Stimulated activated CD8-positive, alpha-beta memory T cell treated with anti-CD3 and anti-CD28 coated beads, Interleukin-12 subunit alpha, Interleukin-12 subunit beta, amount 100 ng/mL, for 4 hours (primary cell): ENCODE data around the gene C19orf73.
"Not testable (repeated sequence)": the region's sequence is repeated elsewhere in the genome, so short reads cannot be mapped to it uniquely, and the experiment has no call there.

Experiments used
- DNase-seq: peaks from one replicate; pipeline ENCODE4 v3.0.0-alpha.2; 2020; ENCODE audit warnings: low read depth

C19orf73 gene

GRCh38 chr19:49101160-49101559 is 17.8 kb downstream of the C19orf73 start:
- DNase-seq: no peak

GRCh38 chr19:49098795-49099194 is 20.1 kb downstream of the C19orf73 start:
- DNase-seq: no peak

GRCh38 chr19:49097453-49098288 is 21.3 kb downstream of the C19orf73 start:
- DNase-seq: peak; percentile 43

DNA sequence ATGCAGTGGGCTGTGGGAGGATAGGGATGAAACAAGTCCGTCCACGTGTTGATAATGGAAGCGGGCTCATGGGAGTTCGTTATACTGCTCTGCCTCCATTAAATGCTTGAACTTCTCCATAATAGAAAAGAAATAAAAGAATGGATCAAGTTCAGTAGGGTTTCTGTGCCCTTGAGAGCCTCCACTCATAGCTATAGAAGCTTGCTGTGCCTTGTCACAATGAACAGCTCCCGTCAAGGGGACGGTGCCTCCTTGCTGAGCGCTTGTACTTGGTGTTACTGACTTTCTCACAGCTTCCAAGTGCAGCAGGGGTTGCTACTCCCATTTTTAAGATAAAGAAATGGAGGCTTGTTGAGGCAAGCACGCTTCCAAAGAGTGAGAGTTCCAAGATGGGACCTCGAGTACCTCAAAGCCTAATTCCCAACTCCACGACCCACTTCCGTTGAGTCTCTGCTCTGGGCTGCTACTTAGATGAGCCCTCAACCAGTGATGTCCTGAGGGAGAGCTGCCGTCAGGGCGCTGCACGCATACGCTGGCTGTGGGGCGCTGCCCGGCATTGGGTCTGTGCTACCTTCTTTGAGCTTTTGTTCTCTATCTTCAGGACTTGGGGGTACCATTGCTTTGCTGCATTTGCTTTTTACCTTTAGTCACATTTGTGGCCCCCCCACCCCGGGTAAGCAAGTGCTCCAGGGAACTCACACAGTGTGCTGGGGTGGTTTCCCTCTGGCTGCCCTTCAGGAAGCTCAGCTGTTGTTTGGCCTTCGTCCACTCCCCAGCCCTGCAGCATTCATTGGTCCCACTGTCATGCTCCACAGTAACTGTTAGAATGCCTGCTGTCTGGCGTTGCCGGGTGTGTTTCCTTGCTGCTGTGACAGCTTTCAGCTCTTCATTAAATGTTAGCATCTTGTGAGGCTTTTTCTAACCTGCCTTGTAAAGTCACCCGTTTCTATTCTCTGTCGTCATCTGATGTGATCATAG is 24.1 kb downstream of the C19orf73 start:
- DNase-seq: no peak

DNA sequence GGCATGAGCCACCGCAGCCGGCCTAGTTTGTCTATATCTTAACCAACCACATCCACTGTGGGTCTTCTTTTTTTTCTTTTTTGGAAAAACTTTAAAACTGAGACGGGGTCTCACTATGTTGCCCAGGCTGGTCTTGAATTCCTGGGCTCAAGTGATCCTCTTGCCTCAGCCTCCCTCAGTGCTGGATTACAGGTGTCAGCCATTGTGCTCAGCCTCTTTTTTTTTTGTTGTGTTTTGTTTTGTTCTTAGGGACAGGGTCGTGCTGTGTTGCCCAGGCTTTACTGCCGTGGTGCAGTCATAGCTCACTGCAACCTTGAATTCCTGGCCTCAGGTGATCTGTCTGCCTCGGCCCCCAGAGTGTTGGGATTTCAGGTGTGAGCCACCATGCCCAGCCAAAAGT is 26.3 kb downstream of the C19orf73 start:
- DNase-seq: no peak

DNA sequence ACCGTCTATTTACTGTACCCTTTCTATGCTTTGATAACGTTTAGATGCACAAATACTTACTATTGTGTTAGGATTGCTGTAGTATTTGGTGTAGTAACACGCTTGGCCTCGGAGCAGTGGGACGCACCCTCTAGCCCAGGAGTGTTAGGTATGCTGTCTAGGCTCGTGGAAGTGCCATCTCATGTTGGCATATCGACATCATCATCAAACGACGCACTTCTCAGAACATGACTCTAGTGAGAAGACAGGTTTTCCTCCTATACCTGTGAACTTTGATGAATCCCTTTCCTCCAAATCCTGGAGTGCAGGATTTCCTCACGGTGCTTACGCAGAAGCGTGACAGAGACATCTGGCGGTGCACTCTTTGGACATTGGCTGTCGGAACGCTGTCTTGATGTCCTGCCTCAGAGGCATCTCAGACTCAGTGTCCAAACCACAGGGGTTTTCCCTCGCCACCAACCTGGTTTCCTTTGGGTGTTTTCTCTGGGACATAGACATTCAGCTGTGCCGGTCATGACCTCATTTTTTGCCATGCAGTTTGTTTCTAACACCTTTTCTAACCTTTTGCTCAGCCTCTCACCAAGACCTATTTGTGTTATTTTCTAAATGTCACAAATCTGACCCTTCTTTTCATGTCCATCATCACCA is 27.4 kb downstream of the C19orf73 start:
- no peak for DNase-seq

- no peak for DNase-seq
These were observed 32.6 kb downstream of the C19orf73 start for GRCh38 chr19:49086296-49086695.

GRCh38 chr19:49085868-49086232 is 33.1 kb downstream of the C19orf73 start:
- no peak for DNase-seq

DNA sequence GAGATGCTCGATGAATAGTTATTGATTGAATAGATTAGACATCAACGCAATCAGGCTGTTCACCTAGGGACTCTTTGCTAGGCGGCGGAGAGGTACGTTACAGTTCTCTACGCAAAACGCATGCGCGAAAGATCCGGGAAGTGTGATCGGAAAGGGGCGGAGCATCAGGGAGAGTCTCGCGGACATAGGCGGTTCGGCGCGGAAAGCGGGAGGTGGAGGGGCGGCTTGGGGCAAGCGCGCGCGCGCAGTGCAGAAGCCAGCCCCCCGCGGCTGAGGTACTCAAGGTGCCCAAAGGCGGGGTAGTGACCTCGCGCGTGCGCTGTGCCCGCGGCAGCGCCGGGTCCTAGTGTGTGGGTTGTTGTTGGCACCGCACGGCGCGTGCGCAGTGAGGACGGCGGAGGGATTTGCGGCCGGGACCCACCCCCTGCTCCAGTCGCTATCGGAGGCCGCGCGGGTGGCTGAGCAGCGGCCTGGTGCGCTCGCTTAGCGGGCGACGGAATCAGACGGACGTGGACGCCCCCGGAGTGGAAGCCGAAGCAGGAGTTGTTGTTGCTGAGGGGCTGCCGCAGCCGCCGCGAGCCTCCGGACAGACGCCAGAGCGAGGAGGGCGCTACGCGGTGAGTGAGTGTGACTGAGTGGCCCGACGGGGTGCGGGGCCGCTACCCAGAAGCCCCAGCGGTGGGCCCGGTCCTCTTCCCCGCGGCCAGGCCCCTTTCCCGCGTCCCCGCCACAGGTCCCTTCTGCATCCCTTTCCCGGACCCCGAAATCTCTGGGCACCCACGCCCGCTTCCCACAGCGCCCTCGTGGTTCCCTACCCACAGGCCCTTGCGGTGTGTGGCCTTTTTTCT is 33.7 kb downstream of the C19orf73 start, which contains the start of gene SNRNP70:
Gene SNRNP70 (plus strand): TSS at position 432 of the 848 bp plus-strand sequence. CDS start 964 bp downstream, outside the sequence.
- DNase-seq: peak; percentile 99

DNA sequence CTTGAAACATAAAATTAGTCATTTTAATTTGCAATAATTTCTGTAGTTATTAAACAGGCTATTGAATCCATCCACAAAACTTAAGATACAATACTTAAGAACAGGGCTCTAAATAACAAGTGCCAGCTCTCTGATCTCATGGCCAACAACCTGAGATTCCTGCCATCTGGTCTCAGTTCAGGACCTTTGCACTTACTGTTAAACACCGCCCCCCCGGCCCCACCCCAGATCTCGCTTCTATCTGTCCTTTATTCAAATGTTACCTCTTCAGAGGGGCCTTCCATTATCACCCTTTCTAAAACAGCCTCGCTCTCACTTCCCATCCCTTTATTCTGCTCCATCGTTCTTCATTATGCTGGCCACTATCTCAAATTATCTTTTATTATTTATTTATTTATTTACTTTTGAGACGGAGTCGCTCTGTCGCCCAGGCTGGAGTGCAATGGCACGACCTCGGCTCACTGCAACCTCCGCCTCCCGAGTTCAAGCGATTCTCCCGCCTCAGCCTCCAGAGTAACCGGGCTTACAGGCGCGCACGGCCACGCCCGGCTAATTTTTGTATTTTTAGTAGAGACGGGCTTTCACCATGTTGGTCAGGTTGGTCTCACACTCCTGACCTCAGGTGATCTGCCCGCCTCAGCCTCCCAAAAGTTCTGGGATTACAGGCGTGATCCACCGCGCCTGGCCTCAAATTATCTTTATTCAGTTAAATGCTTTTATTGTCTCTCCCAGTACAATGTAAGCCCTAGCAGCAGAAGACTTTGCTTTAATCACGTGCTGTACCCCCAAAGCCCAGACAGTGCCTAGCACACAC is 34.5 kb downstream of the C19orf73 start:
- no peak for DNase-seq

GRCh38 chr19:49081273-49081672 is 37.7 kb downstream of the C19orf73 start:
- no peak for DNase-seq

- DNase-seq: no peak
These were observed 38.6 kb downstream of the C19orf73 start for GRCh38 chr19:49080392-49080791.

DNA sequence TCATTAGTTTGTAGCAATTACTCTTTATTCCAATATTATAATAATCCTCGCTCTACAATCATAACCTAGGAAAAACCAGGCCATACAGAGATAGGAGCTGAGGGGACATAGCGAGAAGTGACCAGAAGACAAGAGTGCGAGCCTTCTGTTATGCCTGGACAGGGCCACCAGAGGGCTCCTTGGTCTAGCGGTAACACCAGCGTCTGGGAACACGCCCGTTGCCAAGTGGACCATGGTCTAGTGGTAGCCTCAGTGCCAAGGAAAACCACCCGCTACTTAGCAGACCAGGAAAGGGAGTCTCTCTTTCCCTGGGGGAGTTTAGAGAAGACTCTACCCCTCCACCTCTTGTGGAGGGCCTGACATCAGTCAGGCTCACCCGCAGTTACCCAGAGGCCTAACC is 44.1 kb downstream of the C19orf73 start:
- DNase-seq: not testable (repeated sequence)

DNA sequence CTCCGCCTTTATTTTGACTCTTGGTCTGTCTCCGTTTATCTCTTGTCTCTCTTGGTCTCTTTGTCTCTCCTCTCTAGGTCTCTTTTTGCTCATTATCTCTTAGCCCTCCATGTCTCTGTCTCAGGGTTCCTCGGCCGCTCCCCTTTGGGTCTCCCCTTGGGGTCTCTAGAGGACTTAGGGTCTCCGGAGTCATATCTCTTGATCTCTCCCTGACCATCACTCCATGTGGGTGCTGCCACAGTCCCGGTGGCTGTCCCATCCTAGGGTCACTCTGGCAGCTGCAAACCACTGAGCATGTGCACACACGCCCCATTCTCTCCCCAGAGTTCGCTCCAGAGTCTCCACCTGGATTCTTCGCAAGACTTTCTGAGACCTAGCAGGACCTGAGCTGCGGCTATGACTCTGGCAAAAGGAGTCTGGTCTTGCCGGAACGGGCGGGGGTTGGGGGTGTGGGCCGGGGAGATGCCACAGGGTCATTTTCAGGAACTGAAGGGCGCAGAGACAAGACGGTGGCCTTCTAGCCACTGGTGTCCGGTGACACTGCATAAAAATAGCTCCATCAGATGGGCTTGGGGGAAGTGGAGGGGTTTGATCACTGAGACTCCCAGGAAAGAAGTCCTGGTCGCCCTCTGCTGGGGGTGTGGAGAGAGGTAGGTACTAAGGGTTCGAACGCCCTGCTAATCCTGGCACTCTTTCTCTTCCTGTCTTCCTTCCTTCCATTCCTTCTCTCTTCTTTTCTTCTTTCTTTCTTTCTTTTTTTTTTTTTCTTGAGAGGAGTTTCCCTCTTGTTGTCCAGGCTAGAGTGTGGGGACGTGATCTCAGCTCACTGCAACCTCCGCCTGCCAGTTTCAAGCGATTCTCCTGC is 45.2 kb downstream of the C19orf73 start:
- DNase-seq: no peak

DNA sequence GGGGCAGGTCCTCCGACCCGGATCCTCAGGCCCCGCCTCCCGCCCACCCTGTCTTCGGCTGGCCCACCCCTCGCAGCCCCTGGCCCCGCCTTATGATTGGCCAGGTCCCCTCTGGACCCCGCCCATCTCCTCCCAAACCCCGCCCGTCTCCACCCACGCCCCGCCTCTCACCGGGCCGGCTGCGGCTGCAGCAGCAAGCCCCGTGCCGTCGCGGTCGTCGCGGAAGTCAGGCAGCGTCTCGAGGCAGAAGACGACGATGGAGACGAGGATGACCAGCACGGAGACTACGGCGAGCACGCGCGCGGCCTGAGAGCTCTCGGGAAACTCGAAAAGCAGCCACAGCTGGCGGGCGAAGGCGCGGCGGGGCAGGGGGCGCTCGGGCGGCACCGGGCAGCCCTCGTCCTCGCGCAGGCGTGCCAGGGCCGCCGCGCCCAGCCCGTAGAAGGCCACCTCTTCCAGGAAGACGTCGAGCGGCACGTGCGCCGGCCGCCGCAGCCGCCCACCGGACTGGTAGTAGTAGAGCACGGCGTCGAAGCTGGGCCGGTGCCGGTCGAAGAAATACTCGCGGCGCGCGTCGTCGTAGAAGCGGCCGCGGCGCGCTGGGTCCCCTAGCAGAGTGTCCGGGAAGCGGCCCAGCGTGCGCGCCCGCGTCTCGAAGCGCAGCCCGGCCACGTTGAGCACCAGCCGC is 46.9 kb downstream of the C19orf73 start:
- no peak for DNase-seq

DNA sequence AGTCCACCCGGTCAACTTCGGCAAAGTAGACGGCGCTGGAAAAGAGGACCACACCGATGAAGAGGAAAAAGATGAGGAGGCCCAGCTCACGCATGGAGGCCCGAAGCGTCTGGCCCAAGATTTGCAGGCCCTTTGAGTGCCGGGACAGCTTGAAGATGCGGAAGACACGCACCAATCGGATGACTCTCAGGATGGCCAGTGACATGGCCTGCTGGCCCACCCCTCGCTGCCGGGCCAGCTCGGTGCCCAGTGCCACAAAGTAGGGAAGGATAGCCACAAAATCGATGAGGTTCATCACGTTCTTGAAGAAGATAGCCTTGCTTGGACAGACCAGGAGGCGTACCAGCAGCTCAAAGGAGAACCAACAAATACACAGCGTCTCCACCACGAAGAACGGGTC is 48.5 kb downstream of the C19orf73 start:
- no peak for DNase-seq

- DNase-seq: no peak
These were observed 49.9 kb downstream of the C19orf73 start for GRCh38 chr19:49069026-49069425.
